Measurements from ENCODE around the gene TM9SF1.

The TM9SF1 gene, protein sequence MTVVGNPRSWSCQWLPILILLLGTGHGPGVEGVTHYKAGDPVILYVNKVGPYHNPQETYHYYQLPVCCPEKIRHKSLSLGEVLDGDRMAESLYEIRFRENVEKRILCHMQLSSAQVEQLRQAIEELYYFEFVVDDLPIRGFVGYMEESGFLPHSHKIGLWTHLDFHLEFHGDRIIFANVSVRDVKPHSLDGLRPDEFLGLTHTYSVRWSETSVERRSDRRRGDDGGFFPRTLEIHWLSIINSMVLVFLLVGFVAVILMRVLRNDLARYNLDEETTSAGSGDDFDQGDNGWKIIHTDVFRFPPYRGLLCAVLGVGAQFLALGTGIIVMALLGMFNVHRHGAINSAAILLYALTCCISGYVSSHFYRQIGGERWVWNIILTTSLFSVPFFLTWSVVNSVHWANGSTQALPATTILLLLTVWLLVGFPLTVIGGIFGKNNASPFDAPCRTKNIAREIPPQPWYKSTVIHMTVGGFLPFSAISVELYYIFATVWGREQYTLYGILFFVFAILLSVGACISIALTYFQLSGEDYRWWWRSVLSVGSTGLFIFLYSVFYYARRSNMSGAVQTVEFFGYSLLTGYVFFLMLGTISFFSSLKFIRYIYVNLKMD

DNA sequence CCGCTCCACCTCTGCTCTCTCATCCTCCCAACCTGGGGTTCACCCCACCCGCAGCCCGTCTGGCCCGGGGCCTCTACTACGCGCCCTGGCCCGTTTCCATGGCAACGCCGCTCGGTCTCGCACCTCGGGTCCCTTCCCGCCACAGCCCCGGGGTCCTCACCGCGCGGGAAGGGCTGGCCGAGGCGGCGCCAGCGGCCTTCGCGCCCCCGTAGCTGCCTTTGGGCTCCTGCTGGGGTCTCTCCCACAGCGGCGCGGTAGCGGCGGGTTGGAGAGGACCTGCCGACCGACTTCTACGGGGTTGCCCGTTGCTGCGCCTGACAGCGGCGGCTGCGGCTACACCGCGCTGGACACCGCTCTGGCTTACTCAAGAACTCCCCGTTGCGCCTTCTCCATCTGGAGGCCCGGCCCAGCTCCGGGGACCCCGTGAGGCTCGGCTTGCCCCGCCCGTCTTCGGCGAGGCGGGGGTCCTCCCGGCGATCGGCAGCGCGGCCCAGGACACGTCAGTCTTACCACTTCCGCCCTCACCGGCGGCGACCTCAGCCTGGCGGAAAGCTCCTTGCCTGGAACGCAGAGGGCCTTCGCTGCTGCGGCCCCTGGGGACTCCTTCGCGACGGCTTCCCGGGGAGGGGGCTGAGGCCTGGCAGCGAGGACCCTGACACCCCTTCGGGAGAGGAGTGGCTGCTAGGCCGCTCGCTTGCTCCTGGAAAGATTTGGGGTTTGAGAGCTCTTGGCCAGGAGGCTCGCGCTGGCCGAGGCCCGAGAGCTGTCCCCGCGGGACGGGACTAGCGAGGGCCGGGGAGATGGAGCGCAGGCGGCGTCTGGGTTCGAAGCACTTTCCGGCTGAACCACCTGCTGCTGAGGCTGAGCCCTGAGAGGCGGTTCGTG is at the start of gene TM9SF1:
TM9SF1 (minus strand) TSS at position 256 of the 885 bp plus-strand sequence. CDS start 422 bp downstream, outside the sequence.
- TF ChIP-seq, protein P1, sequence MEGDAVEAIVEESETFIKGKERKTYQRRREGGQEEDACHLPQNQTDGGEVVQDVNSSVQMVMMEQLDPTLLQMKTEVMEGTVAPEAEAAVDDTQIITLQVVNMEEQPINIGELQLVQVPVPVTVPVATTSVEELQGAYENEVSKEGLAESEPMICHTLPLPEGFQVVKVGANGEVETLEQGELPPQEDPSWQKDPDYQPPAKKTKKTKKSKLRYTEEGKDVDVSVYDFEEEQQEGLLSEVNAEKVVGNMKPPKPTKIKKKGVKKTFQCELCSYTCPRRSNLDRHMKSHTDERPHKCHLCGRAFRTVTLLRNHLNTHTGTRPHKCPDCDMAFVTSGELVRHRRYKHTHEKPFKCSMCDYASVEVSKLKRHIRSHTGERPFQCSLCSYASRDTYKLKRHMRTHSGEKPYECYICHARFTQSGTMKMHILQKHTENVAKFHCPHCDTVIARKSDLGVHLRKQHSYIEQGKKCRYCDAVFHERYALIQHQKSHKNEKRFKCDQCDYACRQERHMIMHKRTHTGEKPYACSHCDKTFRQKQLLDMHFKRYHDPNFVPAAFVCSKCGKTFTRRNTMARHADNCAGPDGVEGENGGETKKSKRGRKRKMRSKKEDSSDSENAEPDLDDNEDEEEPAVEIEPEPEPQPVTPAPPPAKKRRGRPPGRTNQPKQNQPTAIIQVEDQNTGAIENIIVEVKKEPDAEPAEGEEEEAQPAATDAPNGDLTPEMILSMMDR (IDR thresholded peaks at IDR 0.05; ENCODE audit: low read depth, low read length, missing control alignments): no peak
- peak; percentile 72 for DNase-seq (ENCODE audit: low read depth)
- peak within 1 kb of the TSS; percentile 94 for H3K4me3 ChIP-seq (ENCODE audit: low read depth, low read length)

DNA sequence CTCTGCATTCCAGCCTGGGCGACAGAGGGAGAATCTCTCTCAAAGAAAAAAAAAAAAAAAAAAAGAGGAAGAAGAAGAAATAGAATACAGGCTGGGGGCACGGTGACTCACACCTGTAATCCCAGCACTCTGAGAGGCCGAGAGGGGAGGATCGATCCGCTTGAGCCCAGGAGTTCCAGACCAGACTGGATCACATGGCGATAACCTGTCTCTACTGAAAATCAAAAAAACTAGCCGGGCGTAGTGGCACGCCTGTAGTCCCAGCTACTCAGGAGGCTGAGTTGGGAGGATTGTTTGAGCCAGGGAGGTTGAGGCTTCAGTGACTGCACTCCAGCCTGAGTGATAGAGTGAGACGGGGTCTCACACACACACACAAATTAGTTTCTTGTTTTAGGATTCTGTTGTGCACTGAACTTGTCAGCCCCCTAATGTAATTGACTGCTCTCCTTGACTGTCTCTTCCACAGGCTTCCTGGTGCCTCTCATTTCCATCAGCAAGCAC is 48.1 kb upstream of the TM9SF1 start:
- DNase-seq (ENCODE audit: low read depth): no peak
- peak overlapping the region; percentile 71 for H3K4me3 ChIP-seq (ENCODE audit: low read depth, low read length)
- TF ChIP-seq, protein P1 (IDR thresholded peaks at IDR 0.05; ENCODE audit: low read depth, low read length, missing control alignments): no peak

DNA sequence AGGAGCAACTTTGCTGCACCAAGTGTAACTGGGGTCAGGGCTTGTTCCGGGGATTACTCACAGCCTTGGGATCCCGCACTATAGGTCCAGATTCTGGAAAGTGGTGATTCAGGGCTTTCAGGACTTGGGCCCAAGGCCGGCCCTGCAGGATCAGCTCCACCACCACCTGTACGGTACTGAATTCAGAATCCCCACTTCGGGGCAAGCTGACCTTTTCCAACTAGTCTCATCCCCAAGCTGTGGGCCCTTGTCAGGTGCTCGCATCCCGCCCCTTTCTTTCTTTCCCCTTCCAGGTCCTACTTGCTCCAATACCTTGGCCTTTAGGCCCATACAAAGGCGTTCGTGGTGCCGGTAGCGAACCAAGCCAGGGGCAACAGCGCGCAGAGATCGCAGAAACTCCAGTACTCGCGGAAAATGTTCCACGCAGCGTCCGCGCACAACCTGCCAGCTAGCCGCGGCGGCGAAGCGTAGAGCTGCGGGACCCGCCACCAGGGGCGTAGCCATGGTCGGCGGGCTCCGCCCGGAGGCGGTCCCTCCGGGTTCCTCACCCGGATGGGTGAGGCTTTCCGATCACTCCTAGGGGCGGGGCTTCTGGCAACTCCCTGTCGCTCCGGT is 46.7 kb upstream of the TM9SF1 start:
- TF ChIP-seq, protein P1 (IDR thresholded peaks at IDR 0.05; ENCODE audit: low read depth, low read length, missing control alignments): peak; percentile 61
- peak; percentile 69 for DNase-seq (ENCODE audit: low read depth)
- peak overlapping the region; percentile 71 for H3K4me3 ChIP-seq (ENCODE audit: low read depth, low read length)

DNA sequence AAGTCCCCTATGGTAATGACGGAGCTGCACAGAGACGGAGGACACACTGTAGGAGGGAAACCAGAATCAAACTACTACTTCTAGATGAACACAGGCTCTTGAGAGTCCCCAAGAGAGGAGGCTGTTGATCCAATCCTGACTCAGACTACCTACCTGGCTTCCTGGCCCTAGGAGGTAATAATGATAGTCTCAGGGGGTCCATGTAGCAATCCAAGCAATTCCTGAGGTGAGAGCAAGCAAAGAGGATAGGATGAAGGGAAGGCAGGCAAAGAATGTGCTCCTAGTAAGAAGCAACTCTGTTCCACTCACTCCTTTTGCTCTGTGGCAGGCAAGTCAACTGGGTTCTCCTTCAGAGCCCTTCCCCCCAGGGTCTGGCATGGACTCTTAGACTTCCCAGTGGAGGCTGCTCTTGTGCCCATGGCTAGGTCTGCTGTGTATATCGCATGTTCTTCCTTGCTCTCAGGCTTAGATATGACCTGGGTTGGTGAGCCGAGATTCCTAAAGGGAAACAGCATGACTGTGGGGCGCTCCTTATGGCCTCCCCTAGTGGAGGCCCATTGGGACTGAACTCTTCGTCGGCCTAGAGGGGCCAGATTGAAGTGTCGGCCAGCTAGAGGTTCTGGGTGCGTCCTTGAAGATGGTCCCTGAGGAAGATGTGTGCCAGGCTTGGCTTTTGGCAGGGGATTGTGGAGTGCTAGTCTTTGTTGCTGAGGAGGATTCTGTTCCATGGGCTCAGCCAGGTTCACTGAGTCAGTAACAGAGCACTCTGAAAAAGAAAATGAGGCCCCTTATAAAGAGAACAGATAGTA is 45.1 kb upstream of the TM9SF1 start:
- TF ChIP-seq, protein P1 (IDR thresholded peaks at IDR 0.05; ENCODE audit: low read depth, low read length, missing control alignments): no peak
- H3K4me3 ChIP-seq (ENCODE audit: low read depth, low read length): no peak overlapping the region
- DNase-seq (ENCODE audit: low read depth): no peak

DNA sequence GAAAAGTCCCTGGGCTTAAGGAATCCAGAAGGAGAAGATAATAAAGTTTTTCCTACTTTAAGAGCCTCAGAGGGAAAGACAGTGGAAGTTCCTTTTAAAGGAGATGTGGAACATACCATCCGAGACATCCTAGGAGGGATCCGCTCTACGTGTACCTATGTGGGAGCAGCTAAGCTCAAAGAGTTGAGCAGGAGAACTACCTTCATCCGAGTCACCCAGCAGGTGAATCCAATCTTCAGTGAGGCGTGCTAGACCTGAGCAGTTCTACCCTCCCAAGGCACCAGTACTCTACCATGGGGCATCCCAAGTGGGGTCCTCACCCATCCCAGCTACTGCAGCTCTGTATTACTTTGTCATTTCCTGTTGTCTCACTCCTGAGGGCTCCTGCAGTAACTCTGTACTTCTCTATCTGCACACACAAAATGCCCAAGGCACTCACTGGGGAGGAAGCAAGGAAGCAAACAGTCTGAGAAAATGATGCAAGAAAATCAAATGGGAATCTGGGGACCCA is 43.3 kb upstream of the TM9SF1 start:
- DNase-seq (ENCODE audit: low read depth): no peak
- no peak overlapping the region for H3K4me3 ChIP-seq (ENCODE audit: low read depth, low read length)
- TF ChIP-seq, protein P1 (IDR thresholded peaks at IDR 0.05; ENCODE audit: low read depth, low read length, missing control alignments): no peak
